Fibroblast of skin of back (primary cell): ENCODE measurements around the gene FAXC.
"Not testable (repeated sequence)": the region's sequence is repeated elsewhere in the genome, so short reads cannot be mapped to it uniquely, and the experiment has no call there.

Experiments used
- DNase-seq: peaks from one replicate; pipeline ENCODE4 v3.0.0-alpha.2; 2013

FAXC gene

GRCh38 chr6:99338188-99338587 is 11.3 kb downstream of the FAXC start:
- DNase-seq, result no peak

DNA sequence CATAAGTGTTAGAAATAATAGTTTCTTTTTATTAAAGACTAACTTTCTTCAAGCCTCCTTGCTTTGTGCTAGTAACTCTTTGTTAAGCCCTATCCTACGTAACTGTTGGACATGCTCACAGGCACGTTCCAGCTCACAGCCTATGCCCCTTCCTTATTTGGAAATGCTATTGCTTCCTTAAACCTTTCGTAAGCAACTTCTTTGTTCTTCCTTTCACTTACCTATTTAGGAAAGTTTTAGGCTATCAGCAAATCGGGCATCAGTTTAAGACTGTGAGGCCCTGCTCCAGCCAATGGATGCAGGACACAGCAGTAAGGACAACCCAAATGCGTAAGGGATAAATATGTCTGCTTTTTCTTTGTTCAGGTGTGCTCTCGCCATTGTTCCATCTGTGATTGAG is 14.2 kb downstream of the FAXC start:
- DNase-seq, result not testable (repeated sequence)

- DNase-seq, result peak; percentile 62
These were observed 14.8 kb downstream of the FAXC start for GRCh38 chr6:99334526-99335127.

GRCh38 chr6:99333068-99333467 is 16.4 kb downstream of the FAXC start:
- no peak for DNase-seq

GRCh38 chr6:99331531-99331930 is 17.9 kb downstream of the FAXC start:
- DNase-seq, result no peak

DNA sequence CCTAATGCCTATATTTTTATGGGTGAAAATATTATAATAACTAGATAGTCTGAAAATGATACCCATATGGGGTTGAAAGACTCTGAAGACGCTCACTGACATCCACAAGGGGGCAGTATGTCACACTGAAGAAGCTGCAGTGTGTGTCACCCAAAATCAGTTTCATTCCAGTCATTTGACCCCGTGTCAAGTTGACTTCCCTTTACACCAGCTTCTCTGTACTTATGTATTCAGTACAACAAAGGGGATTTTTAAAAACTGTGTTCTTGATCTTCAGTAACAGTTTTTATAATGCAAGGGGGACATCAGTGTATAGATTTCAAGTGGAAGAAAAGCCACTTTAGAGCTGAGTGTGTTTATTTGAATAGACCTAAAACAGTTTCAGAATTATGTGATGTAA is 19.3 kb downstream of the FAXC start:
- DNase-seq, result peak; percentile 74

DNA sequence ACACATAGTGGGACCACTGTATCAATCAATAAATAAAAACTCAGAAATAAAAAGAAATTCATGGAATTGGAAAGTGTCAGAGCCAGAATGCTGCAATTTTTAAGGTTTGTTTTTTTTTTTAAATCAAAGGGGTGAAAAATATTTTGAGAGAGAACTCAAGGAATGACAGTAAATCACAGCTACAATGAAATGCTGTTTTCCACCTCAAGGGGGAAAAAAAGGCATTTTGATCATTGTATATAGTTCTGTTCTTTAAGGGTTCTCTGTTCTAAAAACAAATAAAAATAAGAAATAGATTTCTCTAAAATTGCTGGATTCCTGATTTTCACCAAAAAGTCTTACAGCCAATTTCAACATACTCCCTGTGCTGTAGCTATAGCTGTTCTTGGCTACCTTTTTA is 24.5 kb downstream of the FAXC start:
- DNase-seq, result no peak

DNA sequence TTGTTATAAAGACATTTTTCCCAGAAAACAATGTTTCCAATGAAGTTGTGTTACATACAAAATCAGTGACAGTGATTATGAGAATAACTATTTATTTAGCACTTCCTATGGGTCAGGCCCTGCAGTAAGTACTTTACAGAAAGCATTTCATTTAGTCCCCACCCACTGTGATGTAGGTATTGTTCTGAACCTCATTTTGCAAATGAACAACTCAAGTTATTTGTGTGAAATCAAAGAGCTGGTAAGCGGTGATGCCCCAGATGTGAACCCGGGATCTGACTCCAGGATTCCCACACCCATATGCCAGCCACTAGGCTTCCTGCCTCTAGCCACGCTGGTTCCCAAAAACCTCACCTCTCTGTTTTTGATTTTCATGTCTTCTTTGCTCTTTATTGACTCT is 30.9 kb downstream of the FAXC start:
- no peak for DNase-seq

DNA sequence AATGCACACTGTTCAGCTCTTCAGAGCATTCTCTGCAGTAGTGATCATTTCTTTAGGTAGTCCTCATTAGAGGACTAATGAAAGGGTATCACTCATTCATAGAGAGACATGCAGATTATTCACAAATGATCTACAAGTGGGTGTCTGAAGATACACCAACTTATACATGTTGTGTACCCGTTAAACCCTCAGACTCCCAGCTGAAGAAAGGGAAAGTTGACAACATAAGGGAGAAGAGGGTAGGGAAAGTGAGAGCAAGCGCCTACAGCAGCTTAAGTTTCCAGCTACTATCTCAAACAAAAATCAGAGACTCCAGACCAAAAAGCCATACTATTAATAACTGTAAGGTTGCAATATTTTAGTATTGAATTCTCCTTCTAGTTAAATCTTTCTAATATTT is 37.1 kb downstream of the FAXC start:
- DNase-seq, result no peak

DNA sequence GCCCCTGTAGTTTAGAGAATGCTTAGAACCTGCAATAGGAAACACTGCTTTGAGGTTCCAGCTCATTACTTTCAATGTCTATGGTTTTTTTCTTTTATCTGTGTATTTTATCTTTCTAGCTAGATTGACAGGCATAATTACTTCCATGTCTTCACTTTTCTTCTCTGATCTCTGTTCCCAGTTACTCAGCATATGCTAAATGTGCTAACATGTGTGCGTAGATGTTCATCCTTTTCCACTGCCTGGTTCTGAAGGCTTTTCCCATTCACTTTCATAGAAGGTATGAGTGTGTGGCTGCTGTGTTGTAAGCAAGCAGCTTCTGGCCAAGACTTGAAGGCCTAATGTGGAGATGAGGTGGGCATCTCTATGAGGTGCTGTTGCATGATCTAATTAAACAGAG is 38.9 kb downstream of the FAXC start:
- DNase-seq, result no peak

DNA sequence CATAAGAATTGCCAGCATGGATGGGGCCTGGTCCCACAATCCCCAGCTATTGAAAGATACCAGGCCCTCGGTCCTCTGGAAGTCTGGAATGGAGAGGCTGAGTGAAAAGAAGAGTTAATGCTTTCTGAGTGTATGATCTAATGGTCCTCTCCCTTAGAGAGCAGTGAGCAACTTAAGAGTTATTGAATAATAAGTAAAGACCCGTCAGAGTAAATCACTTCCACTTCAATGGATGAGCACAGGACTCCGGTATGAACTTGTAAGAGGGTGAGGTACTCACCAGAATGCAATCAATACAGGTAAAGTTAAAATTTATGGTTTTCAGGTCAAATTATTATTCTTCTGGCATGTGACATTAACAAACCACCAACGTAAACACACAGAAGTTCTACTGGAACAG is 39.9 kb downstream of the FAXC start:
- no peak for DNase-seq

DNA sequence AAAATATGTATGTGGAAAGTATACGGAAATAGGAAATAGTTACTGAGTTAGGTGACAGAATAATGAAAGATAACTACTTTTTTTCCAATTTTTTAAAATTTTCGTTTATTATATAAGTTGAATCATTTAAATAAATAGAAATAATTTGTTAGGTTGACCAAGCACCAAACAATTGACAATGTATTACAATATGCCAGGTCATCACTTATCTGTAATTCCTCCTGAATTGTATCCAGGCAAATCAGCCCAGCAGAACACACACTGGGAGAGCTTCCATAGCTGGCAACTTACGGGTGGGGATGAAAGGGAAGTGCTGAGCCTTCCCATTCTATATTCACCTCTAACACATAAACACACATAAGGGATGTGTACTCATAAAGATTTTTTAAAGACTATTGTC is 40.7 kb downstream of the FAXC start:
- DNase-seq, result no peak

DNA sequence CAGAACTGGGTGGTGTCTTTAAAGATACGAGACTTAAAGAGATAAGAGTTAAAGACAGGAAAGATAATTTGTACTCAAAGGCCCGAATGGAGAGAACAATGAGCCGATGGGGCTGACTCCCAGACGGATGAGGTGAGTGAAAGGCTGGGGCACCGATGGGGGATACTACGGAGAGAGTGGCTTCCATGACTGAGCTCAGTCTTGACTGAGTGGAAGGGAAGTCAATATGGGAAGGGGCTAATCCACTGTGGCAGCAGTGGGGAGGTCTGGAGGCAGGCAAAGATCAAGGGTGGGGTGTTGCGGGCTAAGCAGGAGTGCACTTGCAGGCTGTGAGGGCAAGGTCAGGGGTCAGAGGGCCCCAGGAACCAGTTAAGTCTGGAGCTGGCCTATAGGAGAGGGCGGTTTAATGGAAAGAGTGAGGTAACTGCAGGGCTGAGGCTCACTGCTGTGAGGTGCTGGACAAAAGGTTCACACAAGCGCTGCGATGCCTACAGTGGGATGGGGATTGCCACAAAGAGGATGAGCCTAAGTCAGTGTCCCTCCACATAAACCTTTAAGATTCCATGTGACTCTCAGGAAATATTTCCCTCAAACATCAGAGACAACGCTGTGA is 42.1 kb downstream of the FAXC start:
- no peak for DNase-seq

DNA sequence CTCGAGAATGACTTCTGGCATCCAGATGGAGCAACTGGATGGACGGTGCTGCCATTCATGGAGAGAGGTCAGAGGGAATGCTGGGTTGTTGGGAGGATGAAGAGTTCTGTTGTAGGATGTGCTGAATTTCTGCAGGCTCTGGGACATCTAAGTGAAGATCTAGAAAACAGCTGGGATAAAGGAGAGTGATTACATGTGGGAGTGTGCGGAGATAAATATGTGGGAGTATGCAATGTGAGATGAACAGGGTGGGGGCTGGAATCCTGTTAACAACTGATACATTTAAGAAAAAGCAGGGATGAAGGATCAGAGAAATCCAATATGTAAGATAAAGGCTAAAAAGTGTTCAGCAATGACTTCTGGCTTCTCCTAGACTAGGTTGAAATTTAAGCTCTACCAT is 43.1 kb downstream of the FAXC start:
- no peak for DNase-seq

DNA sequence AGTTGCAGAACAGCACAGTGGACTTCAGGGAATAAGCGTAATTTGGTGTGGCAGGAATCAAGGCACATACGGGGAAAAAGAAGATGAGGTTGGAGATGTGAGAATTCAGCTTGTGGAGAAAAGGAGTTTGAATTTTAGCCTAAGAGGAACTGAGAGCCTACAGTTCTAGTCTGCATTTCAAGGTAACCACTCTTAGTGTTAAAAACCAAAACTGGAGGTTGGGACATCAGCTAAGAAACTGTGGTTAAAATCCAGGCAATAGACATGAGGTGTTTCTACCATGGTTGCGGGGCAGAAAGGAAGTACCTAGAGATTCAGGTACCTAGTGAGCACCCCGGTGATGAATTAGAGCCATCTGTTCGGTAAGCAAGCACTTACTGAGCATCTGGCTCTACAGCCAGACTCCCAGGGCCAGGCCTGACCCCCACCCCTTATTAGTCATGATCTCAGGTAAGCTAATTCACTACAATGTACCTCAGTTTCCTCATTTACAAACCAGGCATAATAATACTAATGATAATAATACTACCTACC is 44.4 kb downstream of the FAXC start:
- no peak for DNase-seq

DNA sequence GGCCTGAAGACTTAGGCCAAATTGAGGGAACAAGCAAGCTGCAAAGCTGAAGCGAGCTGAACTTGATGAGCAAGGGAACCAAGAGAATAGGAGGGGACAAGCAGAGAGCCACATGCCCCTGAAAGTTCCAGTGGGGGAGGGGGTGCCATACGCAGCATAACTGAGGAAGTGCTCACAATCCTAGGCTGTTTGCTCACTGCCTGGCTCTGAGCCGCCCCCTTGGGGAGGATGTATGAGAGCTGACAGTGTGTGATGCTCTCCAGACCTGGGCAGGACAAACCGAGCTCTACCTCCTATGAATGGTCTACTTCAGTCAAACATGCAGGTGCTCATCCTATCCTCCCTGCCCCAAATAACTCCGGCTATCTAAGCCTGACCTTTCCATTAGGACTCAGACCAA is 52.1 kb downstream of the FAXC start:
- peak; percentile 1 for DNase-seq

GRCh38 chr6:99297006-99297405 is 52.5 kb downstream of the FAXC start:
- DNase-seq, result no peak

- no peak for DNase-seq
These were observed 53.2 kb downstream of the FAXC start for GRCh38 chr6:99296261-99296660.

DNA sequence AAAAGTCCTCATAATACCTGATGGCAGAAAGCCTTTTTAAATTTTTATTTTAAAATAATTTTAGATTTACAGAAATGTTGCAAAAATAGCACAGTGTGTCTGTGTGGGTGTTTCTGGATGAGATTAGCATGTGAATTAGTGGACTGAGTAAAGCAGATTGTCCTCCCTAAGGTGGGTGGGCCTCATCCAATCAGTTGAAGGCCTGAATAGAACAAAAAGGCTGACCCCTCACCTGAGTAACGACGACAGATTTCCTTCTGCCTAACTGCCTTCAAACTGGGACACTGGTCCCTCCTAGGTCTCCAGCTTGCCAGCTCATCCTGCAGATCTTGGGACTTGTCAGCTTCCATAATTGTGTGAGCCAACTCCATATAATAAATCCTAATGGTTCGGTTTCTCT is 54.2 kb downstream of the FAXC start:
- no peak for DNase-seq

- no peak for DNase-seq
These were observed 54.7 kb downstream of the FAXC start for GRCh38 chr6:99294786-99295185.

DNA sequence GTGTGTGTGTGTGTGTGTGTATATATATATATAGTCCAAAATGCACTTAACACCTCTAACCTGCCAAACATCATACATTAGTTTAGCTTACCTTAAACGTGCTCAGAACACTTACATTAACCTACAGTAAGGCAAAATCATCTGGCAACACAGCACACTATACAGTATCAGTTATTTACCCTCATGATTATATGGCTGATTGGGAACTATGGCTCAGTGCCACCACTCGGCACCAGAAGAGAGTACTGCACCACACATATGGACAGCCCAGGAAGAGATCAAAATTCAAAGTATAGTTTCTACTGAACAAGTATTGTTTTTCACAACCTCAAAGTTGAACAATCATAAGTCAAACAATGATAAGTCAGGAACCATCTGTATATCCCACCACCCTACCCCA is 59.8 kb downstream of the FAXC start:
- no peak for DNase-seq

DNA sequence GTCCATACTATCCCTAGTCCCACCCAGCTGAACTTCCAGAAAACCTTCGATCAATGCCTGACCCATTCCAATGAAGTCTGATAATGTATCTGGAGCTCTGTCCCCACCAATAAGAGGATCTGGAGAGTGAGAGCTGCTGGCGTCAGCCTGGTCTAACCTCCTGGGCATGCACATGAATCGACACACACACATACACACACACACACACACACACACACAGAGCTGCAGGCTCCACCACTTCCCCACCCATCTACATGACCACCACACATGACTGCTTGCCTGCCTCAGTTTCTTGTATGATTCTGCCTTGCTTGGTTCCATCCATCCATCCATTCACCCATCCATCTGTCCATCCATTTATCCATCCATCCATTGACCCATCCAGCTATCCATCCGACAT is 60.8 kb downstream of the FAXC start:
- no peak for DNase-seq

DNA sequence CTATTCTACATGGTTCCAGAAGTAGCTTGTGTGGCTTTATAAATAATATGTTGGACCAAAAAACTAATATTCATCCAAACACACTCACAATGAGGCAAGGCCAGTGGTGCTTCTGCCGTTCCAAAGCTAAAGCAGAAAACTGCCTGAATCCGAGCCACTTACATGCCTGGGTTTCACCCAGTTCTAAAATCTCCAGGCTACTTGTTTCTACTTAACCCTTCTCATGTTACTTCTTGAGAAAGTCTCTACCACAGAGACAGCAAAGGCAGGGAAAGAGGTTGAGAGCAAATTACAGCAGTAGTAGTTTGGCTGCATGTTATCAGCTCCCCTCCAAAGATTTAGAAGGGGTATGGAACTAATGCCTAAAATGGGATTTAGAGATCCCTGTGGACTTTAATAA is 62.0 kb downstream of the FAXC start:
- DNase-seq, result no peak

DNA sequence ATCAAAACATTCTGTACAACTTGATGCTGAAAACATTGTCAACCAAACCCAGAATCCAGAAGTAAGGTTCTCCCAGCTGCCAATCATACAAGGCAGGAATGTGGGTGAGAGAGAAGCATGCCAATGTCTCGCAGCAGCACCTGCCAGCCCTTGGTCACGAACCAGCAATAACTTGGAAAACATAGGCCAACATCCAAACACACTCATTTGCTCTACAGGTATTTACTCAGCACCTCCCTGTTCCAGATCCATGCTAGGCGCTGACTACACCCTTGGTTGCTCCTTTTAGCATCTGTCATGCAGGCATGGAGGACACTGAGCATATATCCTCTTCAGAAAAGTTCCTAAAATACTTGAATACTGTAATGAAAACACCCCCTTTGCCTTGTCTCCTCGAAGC is 63.6 kb downstream of the FAXC start:
- no peak for DNase-seq
